Measurements from ENCODE around the gene GATAD2A.

The GATAD2A gene

DNA sequence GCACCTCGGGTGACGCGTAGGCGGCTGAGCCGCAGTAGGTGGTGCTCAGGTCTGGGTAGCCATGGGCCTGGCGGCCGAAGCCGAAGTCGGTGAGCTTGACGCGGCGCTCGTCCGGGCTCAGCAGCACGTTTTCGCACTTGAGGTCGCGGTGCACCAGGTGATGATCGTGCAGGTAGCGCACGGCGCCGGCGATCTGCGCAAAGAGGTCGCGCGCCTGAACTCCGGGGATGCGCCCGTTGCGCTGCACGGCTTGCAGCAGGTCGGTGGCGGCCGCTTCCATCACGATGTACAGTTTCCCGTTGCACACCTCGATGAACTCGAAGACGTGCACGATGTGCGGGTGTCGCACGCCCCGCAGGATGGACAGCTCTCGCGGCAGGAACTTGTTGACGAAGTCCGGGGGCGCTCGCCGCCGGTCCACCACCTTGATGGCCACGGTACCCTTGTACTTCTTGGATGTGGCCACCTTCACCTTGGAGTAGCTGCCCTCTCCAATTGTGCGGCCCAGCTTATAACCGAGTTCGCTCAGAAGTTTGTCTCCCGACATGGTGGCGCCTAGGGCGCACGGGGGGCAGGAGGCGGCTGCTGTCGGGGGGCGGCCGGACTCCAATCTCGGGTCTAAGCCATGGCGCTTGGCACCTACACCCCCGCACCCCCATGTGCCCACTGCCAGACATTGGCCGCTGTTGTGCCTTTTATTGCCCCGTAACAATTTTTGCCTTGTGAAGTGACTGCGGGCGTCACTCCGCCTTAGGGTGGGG lies 109.6 kb downstream of the GATAD2A start, which contains the start of gene TSSK6:
Gene TSSK6 (minus strand): TSS at position 668 of the 761 bp plus-strand sequence. CDS start 121 bp downstream, at position 547.
- no peak for DNase-seq

DNA sequence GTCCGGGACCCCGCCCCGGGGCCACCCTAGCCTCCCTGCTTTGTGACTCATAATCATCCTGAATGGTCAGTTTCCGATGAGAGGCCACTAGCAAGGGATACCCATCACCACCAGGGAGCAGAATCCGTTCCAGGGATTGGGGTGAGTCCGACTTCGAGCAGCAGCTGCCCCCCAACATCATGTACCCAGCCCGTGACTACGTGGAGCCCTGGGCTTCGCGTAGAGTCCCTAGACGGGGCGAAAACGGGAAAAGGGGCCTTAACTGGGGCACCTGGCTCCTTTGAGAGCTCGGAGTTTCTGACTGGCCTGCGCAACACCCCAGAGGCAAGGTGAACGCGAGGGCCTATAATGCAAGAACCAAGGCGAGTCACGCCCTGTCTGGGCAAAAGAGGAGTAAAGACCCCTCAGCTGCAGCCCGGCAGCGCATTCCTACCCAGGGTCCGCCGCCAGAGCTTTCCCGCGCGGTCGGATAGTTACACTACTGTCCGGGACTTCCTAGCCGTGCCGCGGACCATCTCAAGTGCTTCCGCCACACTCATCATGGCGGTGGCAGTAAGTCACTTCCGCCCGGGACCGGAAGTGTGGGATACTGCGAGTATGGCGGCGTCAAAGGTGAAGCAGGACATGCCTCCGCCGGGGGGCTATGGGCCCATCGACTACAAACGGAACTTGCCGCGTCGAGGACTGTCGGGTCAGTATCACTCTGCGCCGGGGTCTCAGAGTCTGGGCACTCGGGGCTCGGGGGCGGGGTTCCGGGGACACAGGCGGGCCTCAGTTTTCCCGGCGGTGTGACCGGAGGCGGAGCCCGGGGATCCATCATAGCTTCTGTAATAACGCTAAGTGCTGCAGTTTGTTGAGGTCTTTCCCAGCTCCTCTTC lies 110.4 kb downstream of the GATAD2A start, which contains the start of gene NDUFA13:
Gene NDUFA13 (plus strand): TSS at position 584 of the 878 bp plus-strand sequence. CDS start 14 bp downstream, at position 598.
- peak; percentile 87 for DNase-seq

GRCh38 chr19:19517235-19517619 lies 111.8 kb downstream of the GATAD2A start:
- DNase-seq: no peak

GRCh38 chr19:19520989-19521388 lies 115.5 kb downstream of the GATAD2A start:
- no peak for DNase-seq

DNA sequence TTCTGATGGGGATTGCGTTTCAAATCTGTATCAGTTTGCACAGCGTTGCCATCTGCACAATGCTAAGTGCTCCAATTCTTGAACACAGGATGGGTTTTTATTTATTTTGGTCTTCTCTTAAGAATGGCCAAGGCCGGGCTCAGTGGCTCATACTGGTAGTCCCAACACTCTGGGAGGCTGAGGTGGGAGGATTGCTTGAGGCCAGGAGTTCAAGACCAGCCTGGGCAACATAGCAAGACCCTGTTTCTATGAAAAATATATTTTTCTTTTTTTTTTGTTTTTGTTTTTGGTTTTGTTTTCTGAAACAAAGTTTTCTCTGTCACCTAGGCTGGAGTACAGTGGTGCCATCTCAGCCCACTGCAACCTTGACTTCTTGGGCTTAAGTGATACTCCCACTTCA lies 117.7 kb downstream of the GATAD2A start:
- no peak for DNase-seq

DNA sequence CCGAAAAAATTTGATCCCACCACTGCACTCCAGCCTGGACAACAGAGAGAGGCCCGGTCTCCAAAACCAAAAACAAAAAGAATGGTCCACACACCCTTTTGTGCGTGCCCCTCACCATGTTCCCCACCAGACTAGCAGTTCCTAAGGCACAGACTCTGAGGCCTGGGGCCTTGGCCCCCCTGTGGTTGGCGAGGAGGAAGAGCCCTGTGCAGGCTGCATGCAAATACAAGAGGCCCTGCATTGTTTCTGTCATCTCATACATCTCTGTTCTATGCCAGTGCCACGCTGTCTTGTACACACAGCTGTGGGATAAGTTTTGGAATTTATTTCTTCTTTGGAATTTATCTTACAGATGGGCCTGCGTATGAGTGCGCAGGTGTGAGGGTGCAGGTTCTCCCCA lies 118.6 kb downstream of the GATAD2A start:
- DNase-seq: no peak

DNA sequence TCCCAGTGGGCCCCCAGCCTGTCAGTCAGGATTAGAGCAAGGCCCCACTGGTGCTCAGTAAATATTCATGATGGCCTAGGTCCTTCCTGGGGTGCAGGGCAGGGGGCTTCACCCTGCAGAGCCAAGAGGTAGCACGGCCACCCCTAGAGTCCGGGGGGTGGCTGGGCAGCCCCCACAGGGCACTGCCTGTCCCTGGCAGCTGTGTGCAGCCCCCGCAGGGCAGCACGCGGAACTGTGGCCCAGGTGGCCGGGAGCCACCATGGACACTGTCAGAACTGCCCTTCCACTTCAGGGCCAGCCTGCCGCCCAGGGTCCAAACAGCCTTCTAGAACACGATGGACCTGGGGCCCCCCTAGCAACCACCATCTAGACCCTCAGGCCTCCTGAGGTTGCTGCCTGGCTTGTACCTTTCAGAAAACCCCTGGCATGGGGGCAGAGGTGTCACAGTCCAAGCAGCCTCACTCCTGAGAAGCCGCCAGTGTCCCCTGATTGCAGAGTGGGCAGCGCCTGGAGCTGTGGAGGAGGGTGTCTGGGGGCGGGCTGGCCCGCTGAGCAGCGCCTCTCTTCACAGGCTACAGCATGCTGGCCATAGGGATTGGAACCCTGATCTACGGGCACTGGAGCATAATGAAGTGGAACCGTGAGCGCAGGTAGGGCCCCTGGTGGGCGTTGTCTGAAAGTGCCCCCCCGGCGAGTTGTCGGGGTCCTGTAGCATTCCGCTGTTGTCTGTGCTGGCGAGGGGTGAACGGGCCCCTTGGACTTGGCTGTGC lies 120.3 kb downstream of the GATAD2A start:
- no peak for DNase-seq

GRCh38 chr19:19526581-19527370 lies 121.3 kb downstream of the GATAD2A start:
- no peak for DNase-seq

DNA sequence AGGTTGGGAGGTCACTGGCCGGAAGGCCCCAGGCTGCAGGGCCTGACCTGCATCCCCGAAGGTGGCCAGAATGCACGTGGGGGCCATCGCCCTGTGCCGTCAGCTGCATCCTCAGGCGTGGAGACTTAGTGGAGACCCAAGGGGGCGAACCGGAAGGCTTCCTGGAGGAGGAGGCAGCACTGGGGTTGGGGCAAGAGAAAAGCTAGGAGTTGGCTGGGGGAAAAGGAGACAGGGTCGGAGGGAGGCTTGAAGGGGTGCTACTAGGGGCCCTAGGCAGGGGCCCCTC lies 121.8 kb downstream of the GATAD2A start:
- DNase-seq: no peak

DNA sequence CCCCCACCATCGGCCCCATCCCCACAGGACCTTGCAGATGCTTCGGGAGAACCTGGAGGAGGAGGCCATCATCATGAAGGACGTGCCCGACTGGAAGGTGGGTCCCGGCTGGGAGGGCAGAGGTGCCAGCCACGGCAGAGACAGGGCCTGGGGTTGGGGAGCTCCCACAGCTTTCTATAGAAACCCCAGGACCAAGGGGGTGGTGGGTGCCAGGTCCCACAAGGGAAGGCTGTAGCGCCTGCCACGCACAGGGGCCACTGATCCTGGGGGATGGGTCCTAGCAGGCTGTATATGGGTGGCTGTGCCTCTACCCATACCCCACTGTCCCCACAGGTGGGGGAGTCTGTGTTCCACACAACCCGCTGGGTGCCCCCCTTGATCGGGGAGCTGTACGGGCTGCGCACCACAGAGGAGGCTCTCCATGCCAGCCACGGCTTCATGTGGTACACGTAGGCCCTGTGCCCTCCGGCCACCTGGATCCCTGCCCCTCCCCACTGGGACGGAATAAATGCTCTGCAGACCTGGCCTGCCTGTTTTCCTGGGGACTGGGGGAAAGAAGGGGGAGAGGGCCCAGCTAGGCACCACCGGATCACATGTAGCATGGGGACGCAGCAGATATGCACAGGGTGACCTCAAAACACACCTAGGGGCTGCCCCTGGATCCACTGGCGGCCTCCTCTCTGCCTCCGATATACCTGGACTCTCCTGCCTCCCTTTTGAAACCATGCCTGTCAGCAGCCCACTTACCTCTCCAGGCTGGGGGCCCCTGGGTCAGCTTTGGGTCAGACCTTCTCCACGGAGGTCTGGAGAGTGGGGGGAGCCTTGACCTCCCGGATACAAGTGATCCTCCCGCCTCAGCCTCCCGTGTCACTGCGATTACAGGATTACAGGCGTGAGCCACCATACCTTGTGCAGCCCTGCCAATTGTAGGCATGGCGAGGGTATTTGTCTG lies 122.5 kb downstream of the GATAD2A start:
- DNase-seq: no peak

GRCh38 chr19:19528721-19529490 lies 123.4 kb downstream of the GATAD2A start, which contains the start of gene YJEFN3:
TSS of gene YJEFN3 (plus strand) at chr19:19528911. CDS start at chr19:19528933, 22 bp downstream.
- no peak for DNase-seq

DNA sequence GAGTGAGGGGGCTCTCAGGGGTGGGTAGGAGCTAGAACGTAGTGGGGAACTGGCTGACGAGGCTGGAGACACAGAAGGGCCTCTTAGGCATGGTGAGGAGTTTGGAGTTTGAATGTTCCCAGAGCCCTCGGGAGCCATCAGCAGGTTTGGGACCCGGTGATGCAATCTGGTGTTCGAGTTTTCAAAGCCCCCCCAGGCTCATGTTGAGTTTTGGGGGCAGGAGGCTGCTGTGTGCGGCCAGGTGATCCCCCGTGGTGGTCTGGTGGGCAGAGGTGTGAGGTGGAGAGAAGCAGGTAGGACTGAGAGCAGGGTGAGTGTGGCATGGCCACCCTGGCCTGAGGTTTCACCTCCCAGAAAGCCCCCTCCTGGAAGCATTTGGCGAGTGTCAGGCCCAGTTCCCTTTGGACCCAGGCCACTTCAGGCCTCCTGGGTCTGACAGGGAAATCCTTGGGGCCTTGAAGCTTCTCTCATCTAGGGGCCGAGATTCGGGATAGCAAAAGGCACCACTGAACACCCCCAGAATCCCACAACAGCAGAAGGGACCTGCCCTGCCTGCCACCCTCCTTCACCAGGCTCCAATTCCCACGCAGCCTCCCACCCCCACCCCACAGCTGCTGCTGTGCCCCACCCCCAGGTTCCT lies 124.4 kb downstream of the GATAD2A start:
- DNase-seq: no peak

DNA sequence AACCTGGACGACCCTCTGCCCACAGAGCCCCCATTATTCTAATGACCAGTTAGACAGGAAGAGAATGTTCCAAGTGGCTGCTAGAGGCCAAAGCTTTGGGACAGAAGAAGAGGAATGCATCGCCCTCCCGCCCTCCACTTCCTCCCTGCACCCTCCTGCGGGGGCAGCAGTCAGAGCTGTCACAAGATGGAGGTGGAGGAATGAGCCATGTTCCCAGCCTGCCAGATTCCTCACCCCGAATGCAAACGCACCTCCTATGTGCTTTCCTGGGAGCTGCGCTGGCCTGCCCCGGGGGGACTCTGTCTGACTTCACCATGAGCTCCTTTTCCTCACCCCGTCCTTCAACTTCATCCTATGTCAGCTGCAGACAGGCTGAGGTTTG lies 124.9 kb downstream of the GATAD2A start:
- no peak for DNase-seq

- DNase-seq: no peak
Measured at GRCh38 chr19:19530889-19531288, 125.4 kb downstream of the GATAD2A start.

DNA sequence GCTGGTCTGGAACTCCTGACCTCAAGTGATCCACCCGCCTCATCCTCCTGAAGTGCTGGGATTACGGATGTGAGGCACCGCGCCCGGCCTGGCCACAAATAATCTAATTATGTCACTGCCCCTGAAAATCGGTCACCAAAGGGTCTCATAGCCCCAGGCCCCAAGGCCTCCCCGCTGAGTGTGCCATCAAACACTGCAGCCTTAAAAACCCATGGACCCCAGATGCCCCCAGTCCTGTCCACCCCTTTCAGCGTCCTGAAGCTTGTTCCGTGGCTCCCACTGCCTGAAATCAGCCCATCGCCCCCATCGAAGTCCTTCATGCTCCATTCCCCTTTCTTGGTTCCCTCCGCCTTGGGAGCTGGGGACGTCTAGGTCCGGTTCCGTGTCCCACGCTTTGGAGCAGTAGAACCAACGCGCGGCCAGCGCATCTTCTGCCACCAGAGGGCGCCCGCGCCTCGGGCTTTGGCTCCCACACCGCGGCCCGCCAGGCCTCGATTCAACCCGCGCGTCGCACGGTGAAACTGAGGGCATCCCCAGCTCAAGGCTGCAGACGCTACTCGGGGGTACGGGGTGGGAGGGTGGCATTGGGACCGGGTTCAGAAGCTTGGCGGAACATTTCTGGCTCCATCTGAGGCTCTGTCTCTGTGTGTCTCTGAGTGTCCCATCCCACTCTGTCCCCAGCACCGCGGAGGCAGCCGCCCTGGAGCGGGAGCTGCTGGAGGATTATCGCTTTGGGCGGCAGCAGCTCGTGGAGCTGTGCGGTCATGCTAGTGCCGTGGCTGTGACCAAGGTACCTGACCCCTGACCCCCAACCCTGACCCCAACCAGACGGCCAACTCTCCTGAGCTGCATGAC lies 126.7 kb downstream of the GATAD2A start:
- DNase-seq: peak; percentile 31

DNA sequence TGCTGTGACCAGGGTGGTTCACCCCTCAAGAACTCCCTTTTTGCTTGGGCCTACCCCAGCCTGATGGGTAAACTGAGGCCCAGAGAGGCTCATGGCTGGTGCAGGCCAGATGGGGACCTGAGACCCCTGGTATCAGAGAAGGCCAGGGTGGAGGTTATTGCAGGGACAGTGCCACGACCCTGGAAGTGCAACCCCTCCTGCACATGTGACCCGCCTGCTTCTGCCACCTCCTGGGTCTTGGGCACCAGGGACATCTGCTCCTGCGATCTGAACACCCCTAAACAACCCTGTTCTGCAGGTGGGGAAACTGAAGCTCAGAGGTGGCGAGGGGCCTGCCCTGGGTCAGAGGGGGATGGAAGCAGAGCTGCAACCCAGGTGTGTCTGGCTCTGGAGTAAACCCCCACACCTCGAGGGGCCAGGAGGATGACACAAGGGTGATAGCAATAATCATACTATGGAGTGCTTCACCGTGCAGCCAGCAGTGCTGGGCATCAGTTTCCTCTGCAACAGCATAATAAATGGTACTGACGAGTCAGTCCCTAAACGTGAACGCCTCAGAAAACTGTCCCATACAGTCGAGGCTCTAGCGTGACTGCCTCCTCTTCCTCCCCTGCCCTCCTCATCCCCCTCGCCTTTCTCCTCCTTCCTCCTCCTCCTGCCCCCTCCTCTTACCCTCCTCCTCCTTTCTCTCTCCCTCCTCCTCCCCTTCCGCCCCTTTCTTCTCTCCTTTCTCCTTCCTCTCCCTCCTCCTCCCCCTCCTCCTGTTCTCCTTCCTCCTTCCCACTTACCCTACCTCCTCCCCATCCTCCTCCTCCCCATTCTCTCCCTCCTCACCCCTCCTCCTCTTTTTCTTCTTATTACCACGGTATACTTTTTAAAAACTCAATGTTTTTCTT lies 127.6 kb downstream of the GATAD2A start:
- no peak for DNase-seq

GRCh38 chr19:19533841-19534240 lies 128.4 kb downstream of the GATAD2A start:
- no peak for DNase-seq

All from NCI-H446 treated with DMSO at 0.1 percent for 48 hours (cell line).